Measurements from ENCODE around the gene ZNF853.

ZNF853 gene

DNA sequence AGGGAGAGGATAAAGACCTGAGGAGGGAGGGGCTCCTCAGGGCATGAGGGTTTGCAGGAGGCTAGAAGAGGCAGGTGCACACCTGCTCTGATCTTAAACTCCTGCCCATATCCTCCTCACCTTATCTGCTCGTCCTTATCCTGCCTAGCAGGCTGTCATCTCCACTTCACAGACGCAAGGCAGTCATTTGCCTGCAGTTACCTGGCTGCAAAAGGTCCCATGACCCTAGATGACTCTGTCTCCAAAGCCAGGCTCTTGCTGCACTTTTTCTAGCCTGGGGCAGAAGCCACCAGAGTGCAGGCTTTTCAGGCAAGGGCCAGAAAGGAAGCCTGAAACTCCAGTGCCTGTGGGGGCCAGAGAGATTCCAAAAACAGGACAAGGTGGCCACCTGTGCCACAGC is 1.7 kb upstream of the ZNF853 start:
- no peak for DNase-seq
- Histone ChIP-seq H3K4me3 (ENCODE audit: low read depth, low read length) (no peak overlapping the region), H3K27me3 (replicated peaks) (peaks cover 11% of the 10 kb centered on the region), H3K36me3 (replicated peaks) (no peaks in the 10 kb centered on the region), H3K27ac (no peak overlapping the region)
- in situ Hi-C loops (cut with HindIII; ENCODE audit: low pct_ligation_motif_present, low sequenced_read_pairs) = no loop called here
- TF ChIP-seq, protein P1, sequence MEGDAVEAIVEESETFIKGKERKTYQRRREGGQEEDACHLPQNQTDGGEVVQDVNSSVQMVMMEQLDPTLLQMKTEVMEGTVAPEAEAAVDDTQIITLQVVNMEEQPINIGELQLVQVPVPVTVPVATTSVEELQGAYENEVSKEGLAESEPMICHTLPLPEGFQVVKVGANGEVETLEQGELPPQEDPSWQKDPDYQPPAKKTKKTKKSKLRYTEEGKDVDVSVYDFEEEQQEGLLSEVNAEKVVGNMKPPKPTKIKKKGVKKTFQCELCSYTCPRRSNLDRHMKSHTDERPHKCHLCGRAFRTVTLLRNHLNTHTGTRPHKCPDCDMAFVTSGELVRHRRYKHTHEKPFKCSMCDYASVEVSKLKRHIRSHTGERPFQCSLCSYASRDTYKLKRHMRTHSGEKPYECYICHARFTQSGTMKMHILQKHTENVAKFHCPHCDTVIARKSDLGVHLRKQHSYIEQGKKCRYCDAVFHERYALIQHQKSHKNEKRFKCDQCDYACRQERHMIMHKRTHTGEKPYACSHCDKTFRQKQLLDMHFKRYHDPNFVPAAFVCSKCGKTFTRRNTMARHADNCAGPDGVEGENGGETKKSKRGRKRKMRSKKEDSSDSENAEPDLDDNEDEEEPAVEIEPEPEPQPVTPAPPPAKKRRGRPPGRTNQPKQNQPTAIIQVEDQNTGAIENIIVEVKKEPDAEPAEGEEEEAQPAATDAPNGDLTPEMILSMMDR (IDR thresholded peaks at IDR 0.05; ENCODE audit: low read depth, low read length, missing control alignments) = no peak

DNA sequence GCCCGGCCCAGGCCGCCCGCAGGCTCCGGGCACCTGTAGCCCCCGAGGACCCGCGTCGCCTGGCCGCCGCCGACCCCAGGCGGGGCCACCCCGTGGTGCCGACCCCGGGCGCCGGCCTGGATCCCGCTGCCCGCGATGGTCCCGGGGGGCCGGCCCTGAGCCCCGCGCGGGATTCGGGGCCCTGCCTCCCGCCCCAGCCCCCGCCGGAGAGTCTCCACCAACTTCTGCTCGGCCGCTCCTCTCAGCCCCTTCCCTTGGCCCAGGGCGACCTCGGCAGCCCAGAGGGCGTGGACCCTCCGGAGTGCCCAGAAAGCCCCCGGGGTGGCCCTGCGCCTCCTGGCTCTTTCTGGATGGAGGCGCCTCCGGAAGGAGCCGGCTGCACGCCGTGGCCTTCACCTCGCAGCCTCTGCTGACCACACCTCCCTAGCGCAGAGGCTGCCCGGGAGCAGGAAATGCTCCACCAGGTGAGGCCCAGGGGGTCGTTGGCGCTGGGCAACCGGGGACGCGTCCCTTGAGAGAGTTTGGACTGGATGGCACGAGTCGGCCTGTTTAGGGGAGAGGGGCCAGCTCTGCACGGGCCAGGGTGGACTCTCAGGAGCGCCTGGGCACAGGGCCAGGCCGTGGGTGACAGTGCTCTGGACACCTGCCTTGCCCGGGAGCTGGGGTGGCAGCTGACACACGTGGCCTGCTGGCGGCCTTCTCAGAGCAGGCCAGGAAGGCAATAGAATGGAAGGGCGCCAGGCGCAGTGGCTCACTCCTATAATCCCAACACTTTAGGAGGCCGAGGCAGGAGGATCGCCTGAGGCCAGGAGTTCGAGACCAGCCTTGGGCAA is 529 bp downstream of the ZNF853 start:
- no peaks in the 10 kb centered on the region for H3K36me3 ChIP-seq (replicated peaks)
- H3K4me3 ChIP-seq (ENCODE audit: low read depth, low read length) = peak overlapping the region; percentile 52
- no peak for DNase-seq
- no peak overlapping the region for H3K27ac ChIP-seq
- TF ChIP-seq, protein P1 (IDR thresholded peaks at IDR 0.05; ENCODE audit: low read depth, low read length, missing control alignments) = no peak
- H3K27me3 ChIP-seq (replicated peaks) = peaks cover 11% of the 10 kb centered on the region
- in situ Hi-C loops (cut with HindIII; ENCODE audit: low pct_ligation_motif_present, low sequenced_read_pairs) = no loop called here

DNA sequence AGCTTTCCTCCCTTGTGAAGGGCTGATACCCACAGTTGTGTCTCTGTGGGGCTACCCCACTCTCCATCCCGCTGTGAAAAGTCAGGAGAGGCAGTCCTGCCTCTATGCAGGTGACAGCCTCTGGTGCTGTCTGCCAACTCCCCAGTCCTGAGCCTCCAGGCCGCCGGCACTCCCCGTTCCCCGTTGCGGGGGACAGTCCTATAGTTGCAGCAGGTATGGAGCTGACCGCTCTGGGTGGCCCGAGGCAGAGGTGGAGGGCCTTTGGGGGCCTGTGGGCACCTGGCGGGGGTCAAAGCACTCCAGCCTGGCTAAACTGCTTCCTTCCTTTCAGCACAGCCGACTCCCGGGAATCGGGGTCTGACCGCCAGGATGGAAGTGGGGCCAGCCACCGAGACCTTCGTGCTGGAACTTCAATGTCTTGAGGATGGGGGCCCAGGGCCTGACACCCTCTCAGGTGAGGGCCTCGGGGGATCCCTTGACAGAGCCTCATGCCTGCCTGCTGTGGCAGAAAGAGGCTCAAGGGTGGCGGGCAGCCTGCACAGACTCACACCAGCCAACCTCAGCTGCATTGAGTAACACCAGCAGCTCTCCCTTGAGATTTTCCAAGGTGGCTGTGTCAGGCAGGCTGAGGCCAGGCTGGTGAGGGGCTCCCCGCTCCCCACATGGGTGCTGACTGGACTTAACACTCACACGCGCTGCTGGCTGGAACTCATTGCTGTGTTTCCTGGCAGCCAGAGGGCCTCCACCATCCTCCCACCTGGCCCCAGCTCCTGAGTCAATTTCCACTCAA is 1.6 kb downstream of the ZNF853 start:
- no peak for DNase-seq
- in situ Hi-C loops (cut with HindIII; ENCODE audit: low pct_ligation_motif_present, low sequenced_read_pairs) = no loop called here
- Histone ChIP-seq H3K36me3 (replicated peaks) (no peaks in the 10 kb centered on the region), H3K27me3 (replicated peaks) (peaks cover 11% of the 10 kb centered on the region), H3K4me3 (ENCODE audit: low read depth, low read length) (no peak overlapping the region), H3K27ac (no peak overlapping the region)
- TF ChIP-seq, protein P1 (IDR thresholded peaks at IDR 0.05; ENCODE audit: low read depth, low read length, missing control alignments) = no peak

DNA sequence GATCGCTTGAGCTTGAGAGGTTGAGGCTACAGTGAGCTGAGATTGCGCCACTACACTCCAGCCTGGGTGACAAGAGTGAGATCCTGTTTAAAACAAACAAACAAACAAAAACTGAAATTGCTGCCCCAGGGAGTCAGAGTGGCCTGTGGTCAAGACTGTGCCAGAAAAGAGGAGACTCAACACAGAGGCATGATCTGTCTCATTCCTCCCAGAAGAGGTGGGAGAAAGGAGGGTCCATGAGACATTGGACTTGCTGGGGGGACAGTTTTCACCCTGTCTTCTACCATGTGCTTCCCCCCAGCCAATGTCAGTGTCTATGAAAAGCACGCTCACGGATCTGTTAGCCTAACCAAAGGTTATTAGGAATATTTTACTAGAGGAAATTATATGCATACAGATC is 3.2 kb downstream of the ZNF853 start:
- no peak overlapping the region for H3K4me3 ChIP-seq (ENCODE audit: low read depth, low read length)
- H3K36me3 ChIP-seq (replicated peaks) = no peaks in the 10 kb centered on the region
- in situ Hi-C loops (cut with HindIII; ENCODE audit: low pct_ligation_motif_present, low sequenced_read_pairs) = no loop called here
- DNase-seq = peak; percentile 5
- H3K27ac ChIP-seq = no peak overlapping the region
- TF ChIP-seq, protein P1 (IDR thresholded peaks at IDR 0.05; ENCODE audit: low read depth, low read length, missing control alignments) = no peak
- H3K27me3 ChIP-seq (replicated peaks) = peaks cover 11% of the 10 kb centered on the region

DNA sequence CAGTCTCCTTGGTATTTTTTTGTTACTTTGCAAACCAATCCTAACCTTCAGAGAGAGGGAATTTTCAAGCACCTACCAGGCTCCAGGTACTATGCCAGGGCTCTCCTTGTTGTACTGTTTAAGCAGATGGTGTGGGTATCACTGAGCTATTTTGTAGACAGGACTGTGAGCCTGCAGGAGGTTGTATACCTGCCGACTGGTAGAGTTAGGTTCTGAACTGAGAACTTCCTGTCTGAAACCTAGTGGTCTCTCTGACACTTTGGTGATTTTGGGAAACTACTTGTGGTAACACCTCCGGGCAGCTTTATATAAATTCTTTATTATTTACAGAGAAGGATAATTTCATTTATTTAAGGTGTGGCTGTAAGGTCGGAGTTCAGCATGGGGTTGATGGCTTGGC is 4.6 kb downstream of the ZNF853 start:
- in situ Hi-C loops (cut with HindIII; ENCODE audit: low pct_ligation_motif_present, low sequenced_read_pairs) = no loop called here
- Histone ChIP-seq H3K4me3 (ENCODE audit: low read depth, low read length) (no peak overlapping the region), H3K27me3 (replicated peaks) (peaks cover 6% of the 10 kb centered on the region), H3K27ac (no peak overlapping the region), H3K36me3 (replicated peaks) (no peaks in the 10 kb centered on the region)
- no peak for DNase-seq
- TF ChIP-seq, protein P1 (IDR thresholded peaks at IDR 0.05; ENCODE audit: low read depth, low read length, missing control alignments) = no peak
